Neuronal stem cell (in vitro differentiated cells): ENCODE data around the gene ELMO1.

ENCODE experiments used
- DNase-seq: peaks from one replicate; pipeline ENCODE4 v3.0.0-alpha.2; 2013; ENCODE audit warnings: low spot score
- H2AFZ ChIP-seq: one replicate; pipeline ENCODE4 v1.6.1; 2013; ENCODE audit warnings: mild to moderate bottlenecking, low read length, inconsistent platforms
- H2AK5ac ChIP-seq: 2 replicates; pipeline ENCODE4 v1.6.1; 2013; ENCODE audit warnings: low read depth, mild to moderate bottlenecking, inconsistent platforms, low read length, moderate library complexity, mixed read lengths
- H2BK120ac ChIP-seq: 2 replicates; pipeline ENCODE4 v1.6.1; 2013; ENCODE audit warnings: low read depth, mild to moderate bottlenecking, inconsistent platforms, low read length, moderate library complexity, mixed read lengths
- H2BK12ac ChIP-seq: one replicate; pipeline ENCODE4 v1.6.1; 2013; ENCODE audit warnings: low read length, inconsistent platforms
- H2BK15ac ChIP-seq: 2 replicates; pipeline ENCODE4 v1.6.1; 2013; ENCODE audit warnings: mild to moderate bottlenecking, low read length, inconsistent platforms, mixed read lengths
- H2BK5ac ChIP-seq: one replicate; pipeline ENCODE4 v1.6.1; 2013; ENCODE audit warnings: inconsistent platforms, mild to moderate bottlenecking, low read length, moderate library complexity
- H3K14ac ChIP-seq: one replicate; pipeline ENCODE4 v1.6.1; 2013; ENCODE audit warnings: low read length, inconsistent platforms
- H3K18ac ChIP-seq: 2 replicates; pipeline ENCODE4 v1.6.1; 2013; ENCODE audit warnings: low read length, inconsistent platforms
- H3K23ac ChIP-seq: 2 replicates; pipeline ENCODE4 v1.6.1; 2013; ENCODE audit warnings: low read depth, mild to moderate bottlenecking, mixed read lengths, low read length, inconsistent platforms; ENCODE audit not compliant: poor library complexity
- H3K27ac ChIP-seq: replicated peaks from 3 replicates; pipeline ENCODE4 v1.5.1; 2013; ENCODE audit warnings: low read length, inconsistent platforms
- H3K27me3 ChIP-seq, 3 experiments: 2 replicates each; pipeline ENCODE4 v1.6.1; 2013; ENCODE audit warnings: low read length in 3 of 3, mild to moderate bottlenecking in 2 of 3, inconsistent platforms in 1 of 3, low read depth in 1 of 3, mixed read lengths in 1 of 3, moderate library complexity in 1 of 3; ENCODE audit not compliant: control insufficient read depth in 3 of 3, insufficient read depth in 3 of 3
- H3K36me3 ChIP-seq, 2 donors: replicated peaks in 1 of 2; 2 replicates each; pipeline ENCODE4 v1.6.1; 2013; ENCODE audit warnings: low read length in 2 of 2; ENCODE audit not compliant: control insufficient read depth in 2 of 2, insufficient read depth in 2 of 2
- H3K4ac ChIP-seq: 2 replicates; pipeline ENCODE4 v1.6.1; 2013; ENCODE audit warnings: inconsistent platforms, mild to moderate bottlenecking, low read length, moderate library complexity
- H3K4me1 ChIP-seq, 2 donors: 1 replicate in 1 of 2; 2 replicates in 1 of 2; pipeline ENCODE4 v1.6.1; 2013; ENCODE audit warnings: low read length in 2 of 2, low read depth in 1 of 2; ENCODE audit not compliant: control insufficient read depth in 2 of 2, insufficient read depth in 1 of 2
- H3K4me2 ChIP-seq: one replicate; pipeline ENCODE4 v1.6.1; 2013; ENCODE audit warnings: mild to moderate bottlenecking, low read length, inconsistent platforms; ENCODE audit not compliant: insufficient read depth, poor library complexity, severe bottlenecking
- H3K4me3 ChIP-seq, 2 donors: 2 replicates each; pipeline ENCODE4 v1.5.1; 2013; ENCODE audit warnings: low read length in 2 of 2, mild to moderate bottlenecking in 2 of 2, inconsistent platforms in 1 of 2, moderate library complexity in 1 of 2
- H3K79me1 ChIP-seq: one replicate; pipeline ENCODE4 v1.6.1; 2013; ENCODE audit warnings: low read depth, mild to moderate bottlenecking, inconsistent platforms, low read length, moderate library complexity
- H3K9ac ChIP-seq: one replicate; pipeline ENCODE4 v1.6.1; 2013; ENCODE audit warnings: mild to moderate bottlenecking, low read depth, low read length, inconsistent platforms; ENCODE audit not compliant: poor library complexity
- H3K9me3 ChIP-seq, 2 donors: replicated peaks in 1 of 2; 2 replicates each; pipeline versions ENCODE3 to v1.6.1; 2013; ENCODE audit warnings: low read length in 2 of 2, mild to moderate bottlenecking in 2 of 2, inconsistent platforms in 1 of 2, low read depth in 1 of 2, mixed read lengths in 1 of 2, moderate library complexity in 1 of 2; ENCODE audit not compliant: control insufficient read depth in 2 of 2, insufficient read depth in 1 of 2
- H4K8ac ChIP-seq: one replicate; pipeline ENCODE4 v1.6.1; 2013; ENCODE audit warnings: low read depth, mild to moderate bottlenecking, inconsistent platforms, low read length, moderate library complexity
- H4K91ac ChIP-seq: one replicate; pipeline ENCODE4 v1.6.1; 2013; ENCODE audit warnings: low read length, low read depth, mild to moderate bottlenecking, inconsistent platforms; ENCODE audit not compliant: poor library complexity
- WGBS, 2 donors: extraction: QIAGEN DNeasy Blood & Tissue Kit; methylation state at CpG; one replicate each; pipeline ENCODE4 v1.1.7; 2013; ENCODE audit warnings: missing lambda C conversion rate in 2 of 2, mixed read lengths in 1 of 2; ENCODE audit not compliant: insufficient read length in 2 of 2, insufficient replicate concordance in 1 of 2; ENCODE audit errors: extremely low coverage in 2 of 2; 5-methylcytosine and 5-hydroxymethylcytosine counted together

The ELMO1 gene

DNA sequence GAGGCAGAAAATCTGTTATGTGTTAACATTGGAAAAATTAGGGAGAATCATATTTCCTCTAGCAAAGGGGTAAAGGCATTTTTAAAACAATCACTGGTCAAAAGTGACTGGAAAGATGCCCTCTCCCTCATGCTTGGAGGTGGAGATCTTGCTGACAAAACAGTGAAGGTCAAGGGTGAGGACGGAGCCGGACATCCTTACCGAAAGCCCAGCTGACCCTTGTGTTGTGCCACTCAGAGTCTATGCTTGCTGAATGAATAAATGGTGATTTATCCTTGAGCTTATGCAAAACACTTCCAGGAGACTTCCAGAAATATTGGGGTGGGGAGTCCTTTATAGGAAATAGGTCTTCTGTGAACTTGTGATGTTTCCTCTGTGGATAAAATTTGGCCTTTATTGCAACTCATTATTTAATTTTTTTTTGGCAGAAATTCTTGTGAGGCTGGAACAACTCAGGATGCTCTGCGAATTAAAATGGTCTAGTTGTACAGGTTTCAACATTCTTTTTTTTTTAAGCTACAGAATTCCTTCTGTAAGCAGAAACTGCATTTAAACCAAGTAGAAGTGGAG lies 28.3 kb upstream of the ELMO1 start:
- H2AFZ ChIP-seq, result no peak overlapping the region
- H2AK5ac ChIP-seq, result no peak overlapping the region
- H3K27me3 ChIP-seq, result no peaks in the 10 kb centered on the region
- no peak overlapping the region for H3K9ac ChIP-seq
- no peak overlapping the region for H3K23ac ChIP-seq
- no peaks in the 10 kb centered on the region for H3K79me1 ChIP-seq
- WGBS, 2 donors, result no CpG with 5 or more reads among the region's 4 CpGs
- no peak overlapping the region for H2BK5ac ChIP-seq
- no peak overlapping the region for H3K4me2 ChIP-seq
- no peak for DNase-seq
- no peak overlapping the region for H3K27ac ChIP-seq
- no peak overlapping the region for H3K14ac ChIP-seq
- no peak overlapping the region for H4K91ac ChIP-seq
- H3K4ac ChIP-seq, result no peak overlapping the region
- no peak overlapping the region for H2BK120ac ChIP-seq
- no peaks in the 10 kb centered on the region for H3K36me3 ChIP-seq
- peaks cover 3 to 14% of the 10 kb centered on the region in 2 donors for H3K4me1 ChIP-seq
- no peak overlapping the region for H3K18ac ChIP-seq
- H2BK12ac ChIP-seq, result no peak overlapping the region
- no peak overlapping the region for H4K8ac ChIP-seq
- H2BK15ac ChIP-seq, result no peak overlapping the region
- H3K4me3 ChIP-seq, result no peak overlapping the region
- no peaks in the 10 kb centered on the region for H3K9me3 ChIP-seq

DNA sequence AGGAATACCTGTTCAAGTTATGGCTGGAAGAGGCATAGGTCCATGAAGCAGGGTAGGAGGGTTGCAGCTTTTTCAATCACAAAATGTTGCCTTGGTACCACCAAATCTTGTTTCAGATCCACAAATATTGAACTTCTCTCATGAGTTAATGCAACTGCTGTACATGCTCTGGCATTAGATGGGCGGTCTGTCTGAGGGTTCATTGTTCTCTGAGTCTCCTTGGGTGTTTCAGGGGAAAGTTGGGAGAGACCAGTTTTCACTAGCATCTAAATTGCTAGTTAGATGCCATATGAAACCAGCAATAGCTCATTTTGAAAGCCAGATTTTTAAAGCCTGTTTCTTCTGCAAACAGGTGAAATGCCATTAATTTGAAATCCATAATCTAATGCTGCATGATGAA lies 27.8 kb upstream of the ELMO1 start:
- Histone ChIP-seq H2BK15ac (no peak overlapping the region), H2AK5ac (no peak overlapping the region), H3K4me1 (peaks cover 1 to 11% of the 10 kb centered on the region in 2 donors), H2AFZ (peak overlapping the region; percentile 13), H3K9me3 (no peaks in the 10 kb centered on the region), H3K27ac (no peak overlapping the region), H3K4ac (no peak overlapping the region), H3K36me3 (no peaks in the 10 kb centered on the region), H3K4me2 (no peak overlapping the region), H3K14ac (no peak overlapping the region), H2BK5ac (no peak overlapping the region), H3K23ac (no peak overlapping the region), H3K4me3 (no peak overlapping the region), H2BK12ac (no peak overlapping the region), H2BK120ac (no peak overlapping the region), H3K9ac (no peak overlapping the region), H4K8ac (no peak overlapping the region), H4K91ac (no peak overlapping the region), H3K18ac (no peak overlapping the region), H3K27me3 (no peaks in the 10 kb centered on the region), H3K79me1 (no peaks in the 10 kb centered on the region)
- WGBS, 2 donors, result no CpG with 5 or more reads among the region's 1 CpG
- DNase-seq, result no peak

- no peaks in the 10 kb centered on the region for H3K79me1 ChIP-seq
- H3K4ac ChIP-seq, result no peak overlapping the region
- H3K14ac ChIP-seq, result no peak overlapping the region
- H2BK120ac ChIP-seq, result no peak overlapping the region
- H2AK5ac ChIP-seq, result no peak overlapping the region
- no peak overlapping the region for H3K27ac ChIP-seq
- H3K36me3 ChIP-seq, result peaks cover 0 to 2% of the 10 kb centered on the region in 2 donors
- no peak overlapping the region for H3K4me2 ChIP-seq
- H3K18ac ChIP-seq, result no peak overlapping the region
- H2BK15ac ChIP-seq, result no peak overlapping the region
- no CpG with 5 or more reads among the region's 4 CpGs for WGBS, 2 donors
- no peak for DNase-seq
- no peak overlapping the region for H2BK5ac ChIP-seq
- H3K4me1 ChIP-seq, result peaks cover 1 to 11% of the 10 kb centered on the region in 2 donors
- H4K8ac ChIP-seq, result no peak overlapping the region
- H2BK12ac ChIP-seq, result no peak overlapping the region
- no peak overlapping the region for H3K4me3 ChIP-seq
- no peak overlapping the region for H3K9ac ChIP-seq
- H4K91ac ChIP-seq, result no peak overlapping the region
- H2AFZ ChIP-seq, result no peak overlapping the region
- no peak overlapping the region for H3K23ac ChIP-seq
- H3K27me3 ChIP-seq, result no peaks in the 10 kb centered on the region
- no peaks in the 10 kb centered on the region for H3K9me3 ChIP-seq
Measured at GRCh38 chr7:37475646-37476045, 27.0 kb upstream of the ELMO1 start.

DNA sequence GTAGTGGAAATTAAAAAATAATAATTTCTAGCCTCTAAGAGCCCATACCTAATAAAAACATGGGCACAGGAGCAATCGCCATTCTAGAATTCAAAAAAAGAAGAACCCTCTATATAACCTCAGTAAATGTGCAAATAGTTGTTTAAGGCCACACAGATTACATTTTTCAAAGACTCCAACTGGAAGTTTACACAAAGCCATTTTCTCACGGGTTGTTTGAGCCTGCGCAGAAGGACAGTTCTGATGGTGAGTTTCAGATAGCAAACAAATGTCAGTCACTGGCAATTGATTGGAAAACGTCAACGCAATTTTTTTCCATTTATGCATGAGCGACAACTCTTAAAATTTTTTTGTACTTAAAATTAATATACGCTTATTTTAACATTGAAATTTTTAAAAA lies 23.0 kb upstream of the ELMO1 start:
- no peak overlapping the region for H3K4ac ChIP-seq
- no peaks in the 10 kb centered on the region for H3K79me1 ChIP-seq
- no peak overlapping the region for H3K27ac ChIP-seq
- no peak overlapping the region for H3K4me3 ChIP-seq
- H2AFZ ChIP-seq, result no peak overlapping the region
- H2BK5ac ChIP-seq, result no peak overlapping the region
- H3K4me2 ChIP-seq, result no peak overlapping the region
- H3K18ac ChIP-seq, result no peak overlapping the region
- no peaks in the 10 kb centered on the region for H3K9me3 ChIP-seq
- peaks cover under 1 to 2% of the 10 kb centered on the region in 2 donors for H3K4me1 ChIP-seq
- H3K36me3 ChIP-seq, result peaks cover 0 to 2% of the 10 kb centered on the region in 2 donors
- DNase-seq, result no peak
- no peaks in the 10 kb centered on the region for H3K27me3 ChIP-seq
- H2BK15ac ChIP-seq, result no peak overlapping the region
- 100% methylated on average over 1 of the region's 7 CpGs; no CpG with 5 or more reads in 1 of the 2 donors for WGBS, 2 donors
- H3K23ac ChIP-seq, result no peak overlapping the region
- H3K9ac ChIP-seq, result no peak overlapping the region
- H2AK5ac ChIP-seq, result no peak overlapping the region
- no peak overlapping the region for H4K8ac ChIP-seq
- H4K91ac ChIP-seq, result no peak overlapping the region
- H2BK12ac ChIP-seq, result no peak overlapping the region
- H2BK120ac ChIP-seq, result no peak overlapping the region
- H3K14ac ChIP-seq, result no peak overlapping the region
